Breast epithelium (tissue), 3 donors: ENCODE data around the gene NUDT13.

Experiments used
- CTCF ChIP-seq, 3 donors: fragments of 450-650 bp; IDR thresholded peaks; one replicate each; pipeline ENCODE4 v1.5.1; 2016 to 2017; ENCODE audit warnings: antibody characterized with exemption in 3 of 3, mild to moderate bottlenecking in 3 of 3, moderate library complexity in 3 of 3
- POLR2A ChIP-seq: fragments of 450-650 bp; IDR thresholded peaks from one replicate; pipeline ENCODE4 v1.6.1; 2016; ENCODE audit warnings: antibody characterized with exemption, mild to moderate bottlenecking, moderate library complexity
- POLR2AphosphoS5 ChIP-seq, 3 donors: sonication (generic); formaldehyde crosslinking; IDR thresholded peaks; one replicate each; pipeline ENCODE4 v1.6.1; 2017; ENCODE audit warnings: antibody characterized with exemption in 3 of 3

- TF ChIP-seq CTCF (IDR thresholded peaks at IDR 0.05) (no peak), POLR2AphosphoS5 (IDR thresholded peaks at IDR 0.05) (no peak), POLR2A (no peak)
Observed at GRCh38 chr10:73073627-73074026, 36.6 kb upstream of the NUDT13 start.
